GF-D8 (cell line): ENCODE measurements around the gene EDARADD.

Experiments
- DNase-seq: peaks from one replicate; lab custom pipeline; 2025; lab: John Stamatoyannopoulos, UW

Gene EDARADD

DNA sequence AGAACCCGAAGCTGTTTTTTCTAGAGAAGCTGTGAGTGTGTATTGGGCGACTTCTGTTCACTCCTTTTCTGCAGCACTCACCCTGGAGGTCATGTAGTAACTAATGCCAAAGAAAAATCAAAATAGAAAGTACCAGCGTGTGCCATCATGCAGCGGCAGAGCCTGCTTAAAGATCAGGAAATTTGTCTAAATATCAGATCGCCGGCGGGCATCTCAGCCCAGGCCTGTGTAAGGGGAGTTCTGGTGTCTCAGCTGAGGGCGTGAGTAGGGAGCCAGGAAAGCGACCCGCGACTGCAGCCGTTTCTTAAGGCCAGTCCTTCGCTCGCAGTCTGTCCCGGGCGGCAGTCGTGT is 768 bp downstream of the EDARADD start:
- DNase-seq = no peak

DNA sequence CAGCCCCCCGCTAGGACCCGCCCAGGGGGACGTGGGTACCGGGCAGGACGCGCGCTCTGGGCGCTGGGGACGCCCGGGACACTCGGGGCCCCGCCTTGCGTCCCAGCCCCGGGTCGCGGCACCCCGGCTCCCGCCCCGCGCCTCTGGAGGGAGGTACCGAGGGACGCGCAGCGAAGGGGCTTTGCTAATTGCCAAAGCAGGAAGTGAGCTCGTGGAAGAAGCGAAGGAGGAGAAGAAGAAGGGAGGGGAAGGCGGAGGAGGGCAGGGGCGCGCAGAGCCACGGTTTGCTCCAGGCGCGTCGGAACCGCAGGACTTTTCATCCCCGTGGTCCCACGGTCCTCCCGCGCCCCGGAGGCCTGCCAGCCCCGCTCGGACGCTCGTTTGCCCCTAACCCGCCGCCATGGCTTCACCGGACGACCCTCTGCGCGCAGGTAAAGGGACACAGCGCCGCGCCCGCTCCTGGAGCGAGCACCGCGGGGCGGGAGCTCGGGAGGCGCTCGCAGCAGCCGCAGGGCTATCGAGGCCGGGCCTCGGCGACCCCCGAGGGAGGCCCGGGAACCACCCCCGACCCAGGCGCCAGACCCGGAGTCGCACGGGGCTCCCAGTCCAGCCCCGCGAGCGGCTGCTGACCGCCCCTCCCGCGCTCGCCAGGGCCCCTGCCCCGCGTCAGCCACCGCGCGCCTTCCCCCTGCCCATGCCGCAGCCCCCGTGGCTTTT is 1.3 kb downstream of the EDARADD start:
- no peak for DNase-seq

DNA sequence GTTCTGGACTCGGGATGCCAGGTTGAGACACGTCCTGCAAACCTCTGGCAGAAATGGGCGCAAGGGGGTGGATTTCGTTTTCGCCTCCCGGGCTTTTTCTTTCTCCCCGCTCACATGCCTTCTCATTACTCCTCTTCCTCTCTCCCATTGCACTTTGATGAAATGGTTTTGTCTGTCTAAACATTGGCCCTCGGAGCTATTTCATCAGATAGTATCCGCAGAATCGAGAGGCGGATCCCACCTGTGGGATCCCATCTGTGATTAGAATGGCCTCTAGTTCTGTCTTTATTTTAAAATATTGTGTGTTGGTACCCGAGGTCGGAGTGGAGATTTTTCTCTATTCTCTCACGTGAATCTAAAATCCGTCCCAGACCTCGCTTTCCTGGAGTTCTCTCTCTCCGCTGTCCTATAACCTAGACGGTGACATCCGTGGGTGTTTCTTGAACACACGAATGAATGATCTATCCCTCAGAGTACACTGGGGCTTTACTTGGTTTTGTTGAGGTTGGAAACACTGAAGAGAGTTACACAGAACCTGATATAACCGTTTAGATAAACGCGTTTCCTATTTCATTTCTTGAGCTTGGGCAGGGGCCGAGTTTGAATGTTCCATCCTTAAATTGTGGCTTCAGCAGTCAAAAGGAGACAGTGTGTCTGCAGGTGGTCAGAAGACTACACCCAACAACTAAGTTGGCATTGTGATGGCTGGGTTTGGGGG is 2.0 kb downstream of the EDARADD start:
- no peak for DNase-seq

DNA sequence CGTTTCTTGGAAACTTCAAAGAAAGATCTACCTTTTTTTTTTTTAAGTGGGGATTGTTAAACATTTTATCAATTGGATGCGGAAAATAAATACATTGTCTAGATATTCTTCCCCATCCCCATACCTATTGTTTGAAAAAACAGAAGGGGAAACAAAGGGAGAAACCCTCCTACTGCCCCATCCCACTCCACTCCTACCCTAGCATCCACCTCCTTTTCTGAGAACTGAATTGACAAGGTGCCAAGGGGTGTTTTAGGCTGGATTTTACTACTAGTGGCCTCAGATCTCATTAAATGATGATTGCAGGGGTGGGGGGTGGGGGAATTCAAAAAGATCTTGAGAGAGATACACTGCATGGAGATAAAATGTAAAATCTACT is 2.6 kb downstream of the EDARADD start:
- DNase-seq = no peak

DNA sequence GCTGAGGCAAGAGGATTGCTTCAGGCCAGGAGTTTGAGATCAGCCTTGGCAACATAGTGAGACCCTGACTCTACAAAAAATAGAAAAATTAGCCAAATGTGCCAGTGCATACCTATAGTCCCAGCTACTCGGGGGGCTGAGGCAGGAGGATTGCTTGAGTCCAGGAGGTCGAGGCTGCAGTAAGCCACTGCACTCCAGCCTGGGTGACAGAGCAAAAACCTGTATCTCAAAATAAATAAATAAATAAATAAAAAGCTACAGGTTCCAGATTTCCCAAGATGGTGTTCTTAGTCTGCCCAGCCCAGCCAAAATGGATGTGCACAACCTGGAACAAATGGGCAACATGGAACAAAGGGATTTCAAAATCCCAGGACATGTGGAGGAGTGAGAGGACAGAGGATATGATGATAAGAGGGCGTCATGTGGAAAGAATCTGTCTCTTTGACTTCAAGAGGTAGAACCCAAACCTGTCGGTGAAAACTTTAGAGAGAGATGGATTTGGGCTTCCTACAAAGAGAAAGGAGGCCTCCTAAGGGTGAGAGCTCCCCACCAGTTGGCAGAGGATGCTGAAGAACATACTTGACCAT is 3.2 kb downstream of the EDARADD start:
- no peak for DNase-seq

DNA sequence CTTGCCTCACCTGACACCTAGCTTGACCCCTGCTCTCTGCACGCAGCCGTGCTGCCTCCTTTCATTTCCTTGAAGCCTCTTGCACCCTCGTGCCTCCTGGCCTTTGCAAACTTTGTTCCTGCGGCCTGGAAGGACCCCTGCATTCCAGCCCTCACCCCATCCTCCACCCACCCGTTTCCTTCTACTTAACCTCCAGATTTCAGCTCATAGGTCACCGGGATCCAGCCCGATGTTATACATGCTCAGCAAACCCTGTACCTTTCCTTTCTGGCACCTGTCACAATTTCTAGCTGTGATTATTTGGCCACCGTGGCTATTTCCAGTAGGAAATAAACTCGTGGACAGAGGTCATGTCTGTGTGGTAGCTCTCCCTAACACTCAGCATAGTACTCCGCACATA is 4.5 kb downstream of the EDARADD start:
- no peak for DNase-seq

DNA sequence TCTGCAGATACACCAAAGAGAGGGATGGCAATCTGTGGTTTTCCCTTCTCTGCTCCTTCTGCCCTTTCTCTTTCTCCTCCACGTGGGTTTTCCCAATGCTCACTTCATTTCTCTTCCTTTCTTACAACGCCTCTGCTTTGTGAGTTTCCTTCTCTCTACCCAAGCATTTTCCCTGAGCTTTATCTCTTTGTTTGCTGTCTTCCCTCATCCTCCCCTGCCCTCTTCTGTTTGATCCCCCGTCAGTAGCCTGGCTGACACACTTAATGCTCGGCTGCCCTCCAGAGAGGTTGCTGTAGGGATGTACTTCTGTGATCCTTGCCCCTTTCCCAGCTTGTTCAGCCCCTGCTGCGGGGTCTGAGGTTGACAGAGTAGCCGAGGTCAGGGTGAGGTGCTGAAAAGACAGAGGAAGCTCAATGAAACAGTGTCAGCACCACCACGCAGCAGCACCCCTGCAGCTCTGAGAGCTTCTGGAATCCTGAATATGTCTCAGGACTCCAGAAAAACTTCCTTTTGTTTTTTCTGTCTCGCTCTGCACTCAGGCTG is 6.0 kb downstream of the EDARADD start:
- DNase-seq = no peak

DNA sequence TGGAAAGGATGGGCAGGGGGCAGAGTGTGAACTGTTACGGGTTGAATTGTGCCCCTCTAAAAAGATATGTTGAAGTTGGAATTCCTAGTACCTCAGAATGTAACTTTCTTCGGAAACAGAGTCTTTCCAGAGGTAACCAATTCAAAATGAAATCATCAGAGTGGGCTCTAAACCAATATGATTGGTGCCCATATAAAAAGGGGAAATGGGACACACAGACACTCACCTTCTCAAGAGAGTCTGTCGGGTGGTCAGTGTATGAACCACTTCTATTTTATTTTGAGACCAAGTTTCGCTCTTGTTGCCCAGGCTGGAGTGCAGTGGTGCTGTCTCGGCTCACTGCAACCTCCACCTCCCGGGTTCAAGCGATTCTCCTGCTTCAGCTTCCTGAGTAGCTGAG is 7.6 kb downstream of the EDARADD start:
- no peak for DNase-seq

DNA sequence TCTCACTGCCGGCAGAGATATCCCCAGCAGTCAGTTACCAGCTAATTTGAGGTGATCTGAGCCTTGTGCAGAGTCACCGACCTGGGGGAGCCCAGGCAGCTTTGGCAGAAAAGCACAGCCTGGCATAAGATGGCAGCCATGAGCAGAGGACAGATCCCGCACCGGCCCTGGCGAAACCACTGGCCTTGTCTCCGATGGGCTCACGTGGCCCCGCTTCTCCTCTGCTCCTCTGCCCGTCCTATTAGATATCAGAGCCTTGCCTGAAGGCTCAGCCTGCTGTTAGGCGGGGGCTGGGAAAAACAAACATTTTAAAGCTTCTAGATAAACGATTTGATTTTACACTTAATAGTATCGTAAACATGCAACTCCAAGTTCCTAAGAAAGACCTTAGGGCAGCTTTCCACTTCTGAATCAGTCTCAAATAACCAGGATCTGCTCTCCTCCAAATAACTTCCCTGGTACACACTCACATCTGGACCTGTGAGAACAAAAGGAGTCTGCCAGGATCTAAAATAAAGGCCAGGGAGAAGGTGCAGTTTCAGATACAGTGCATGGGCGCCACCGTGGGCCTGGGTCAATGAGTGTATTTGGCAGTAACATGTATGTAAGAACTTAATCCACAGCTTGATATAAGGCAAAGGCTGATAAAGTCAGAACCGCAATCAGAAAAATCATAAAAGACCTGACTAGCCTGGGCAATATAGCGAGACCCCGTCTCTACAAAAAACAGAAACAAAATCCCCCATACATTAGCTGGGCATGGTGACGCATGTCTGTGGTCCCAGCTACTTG is 10.0 kb downstream of the EDARADD start:
- DNase-seq = no peak

DNA sequence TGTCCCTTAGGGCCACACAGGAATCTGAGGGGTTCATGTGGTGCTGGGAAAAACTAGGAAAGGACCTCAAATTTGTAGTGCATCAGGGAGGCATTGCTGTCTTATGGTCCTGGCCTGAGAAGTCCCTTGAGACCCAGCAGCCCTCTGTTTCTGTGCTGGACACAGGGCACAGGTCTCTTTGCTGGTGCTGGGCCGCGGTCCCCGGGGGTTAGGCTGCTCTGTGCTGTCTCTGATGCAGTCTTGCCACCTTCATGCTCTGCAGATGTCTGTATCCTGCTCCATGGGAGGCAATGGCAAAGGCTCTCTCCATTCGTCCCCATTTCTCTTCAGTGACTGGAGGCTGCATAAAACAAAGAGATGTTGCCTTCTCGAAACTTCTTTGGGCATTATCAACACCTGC is 13.0 kb downstream of the EDARADD start:
- no peak for DNase-seq

DNA sequence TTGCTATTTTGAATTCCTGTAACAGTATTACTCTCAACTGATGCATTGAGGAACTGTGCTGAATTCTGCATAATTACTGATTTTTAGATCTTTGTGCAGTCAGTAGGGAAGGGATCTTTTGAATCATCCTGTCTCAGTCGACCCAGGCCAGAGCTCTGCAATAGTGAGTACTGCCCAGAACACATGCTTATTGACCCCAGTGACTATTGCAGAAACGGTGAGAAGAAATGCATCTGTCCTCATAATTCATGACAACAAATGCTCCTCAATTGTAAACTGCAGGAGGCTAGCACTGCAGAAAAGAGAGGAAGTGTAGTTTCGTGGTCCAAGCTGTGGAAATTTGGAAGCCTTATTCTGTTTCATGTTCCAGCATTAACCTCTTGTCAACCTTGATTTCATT is 19.6 kb downstream of the EDARADD start:
- DNase-seq = no peak

DNA sequence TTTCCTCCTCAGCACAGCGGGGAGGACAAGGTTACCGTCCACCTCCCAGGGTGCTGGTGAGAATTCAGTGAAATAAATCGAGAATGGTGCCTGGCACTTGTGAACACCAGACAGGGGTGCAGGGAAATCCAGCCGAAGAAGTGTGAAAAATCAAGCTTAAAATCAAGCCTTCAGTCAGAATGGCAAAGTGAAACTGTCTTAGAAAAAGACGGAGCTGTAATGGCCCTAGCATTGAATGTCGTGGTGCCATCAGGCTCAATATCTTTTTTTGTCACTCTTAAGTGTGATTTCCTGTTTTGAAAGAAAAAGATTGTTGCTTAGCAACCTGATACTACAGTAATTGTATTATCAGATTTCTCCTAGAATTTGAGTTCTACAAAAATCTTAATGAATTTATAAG is 22.1 kb downstream of the EDARADD start:
- DNase-seq = no peak

DNA sequence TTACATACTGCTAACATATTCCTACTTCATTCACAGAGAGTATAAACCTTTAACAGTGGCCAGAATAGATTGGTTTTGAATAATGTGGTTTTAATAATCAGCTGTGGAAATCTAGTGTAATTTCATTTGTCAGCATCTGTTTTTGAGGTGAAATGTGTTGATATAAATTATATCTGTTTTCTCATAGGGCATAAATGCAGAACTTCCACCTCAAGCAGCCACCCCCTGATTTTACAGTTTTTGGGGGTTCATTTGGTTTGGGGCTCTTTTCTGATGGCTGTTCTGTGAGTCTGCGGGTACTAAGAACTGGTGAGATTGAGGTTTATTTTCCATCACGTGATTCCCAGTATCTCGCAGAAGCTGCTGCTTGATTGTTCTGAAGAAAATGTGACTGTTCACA is 23.2 kb downstream of the EDARADD start:
- DNase-seq = no peak

DNA sequence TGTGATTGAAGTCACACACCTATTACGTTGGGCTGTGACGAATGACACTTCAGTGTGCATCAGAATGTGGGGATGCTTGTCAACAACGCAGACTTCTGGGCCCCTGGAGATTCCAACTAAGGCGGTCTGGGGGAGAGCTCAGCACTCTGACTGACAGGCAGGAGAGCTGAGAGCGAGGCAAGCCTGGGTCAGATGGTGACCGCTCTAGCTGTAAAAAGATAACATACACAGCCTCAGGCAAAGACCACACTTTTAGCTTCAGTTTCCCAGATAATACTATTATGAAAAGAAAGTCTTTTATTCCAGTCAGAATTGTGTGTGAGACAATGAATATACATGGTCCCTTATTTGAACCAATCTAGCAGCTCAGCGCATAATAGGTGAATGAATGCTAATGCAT is 25.4 kb downstream of the EDARADD start:
- DNase-seq = no peak

DNA sequence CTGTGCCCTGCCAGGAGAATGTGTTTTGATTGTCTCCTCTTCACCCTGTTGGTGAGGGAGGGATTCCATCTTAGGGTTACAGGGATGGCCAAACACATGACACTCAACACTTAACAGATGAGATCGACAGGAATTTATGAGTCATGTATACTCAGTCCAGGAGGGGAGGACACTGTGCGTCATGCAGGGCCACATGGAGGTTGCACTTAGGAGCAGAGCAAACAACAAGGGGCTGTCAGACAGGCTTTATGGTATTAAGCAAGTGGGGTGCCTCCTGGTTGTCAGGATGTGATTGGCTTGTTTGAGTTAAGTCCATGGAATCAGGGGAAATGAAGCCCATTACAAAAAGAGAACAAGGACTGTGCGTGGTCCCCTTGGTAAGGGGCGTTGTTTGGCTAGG is 26.9 kb downstream of the EDARADD start:
- no peak for DNase-seq

DNA sequence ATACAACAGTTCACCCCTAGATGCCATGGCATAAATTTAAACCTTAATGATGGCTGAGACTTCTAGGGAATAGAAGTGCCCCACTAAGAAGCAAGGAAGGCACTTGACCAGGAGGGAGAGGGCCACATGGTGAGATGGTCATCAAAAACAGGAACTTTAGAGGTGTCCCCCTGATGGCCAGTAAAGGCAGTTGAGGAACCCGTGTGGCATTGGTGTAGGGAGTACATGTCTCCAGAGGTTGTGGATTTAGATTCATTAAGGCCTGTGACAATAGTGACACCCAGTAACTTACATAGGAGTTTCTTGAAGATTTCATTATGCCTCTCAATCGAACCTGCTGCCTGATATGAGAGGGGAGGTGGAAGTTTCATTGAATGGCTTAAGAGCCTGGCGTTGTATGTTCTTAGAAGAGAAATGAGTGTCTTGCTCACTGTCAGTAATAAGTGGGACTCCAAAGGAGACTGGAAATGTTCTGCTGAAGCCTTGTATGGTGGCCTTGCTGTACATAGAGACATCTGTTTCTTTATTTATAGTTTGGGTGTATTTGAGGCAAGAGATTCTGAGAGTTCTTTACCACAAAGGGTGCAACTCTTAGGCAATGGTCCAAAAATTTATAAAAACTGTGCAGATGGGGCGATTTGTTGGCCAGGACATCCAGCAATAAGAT is 27.9 kb downstream of the EDARADD start:
- no peak for DNase-seq

DNA sequence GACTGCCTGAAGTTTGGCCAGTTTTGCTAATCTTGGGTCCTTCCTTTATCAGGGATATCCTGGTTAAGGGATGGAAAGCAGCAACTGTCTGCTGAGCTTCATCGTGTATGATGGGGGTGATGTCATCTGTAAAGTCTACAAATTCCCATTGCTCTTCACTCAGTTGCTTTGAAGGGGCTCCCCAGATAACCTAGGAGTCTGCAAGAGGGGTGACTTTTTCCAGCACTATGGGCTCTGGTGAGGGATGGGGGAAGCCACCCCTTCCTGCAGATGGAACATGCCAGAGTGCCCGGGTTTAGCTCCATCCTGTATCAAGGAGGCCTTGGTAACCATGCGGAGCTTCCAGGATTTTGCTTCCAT is 28.4 kb downstream of the EDARADD start:
- no peak for DNase-seq

DNA sequence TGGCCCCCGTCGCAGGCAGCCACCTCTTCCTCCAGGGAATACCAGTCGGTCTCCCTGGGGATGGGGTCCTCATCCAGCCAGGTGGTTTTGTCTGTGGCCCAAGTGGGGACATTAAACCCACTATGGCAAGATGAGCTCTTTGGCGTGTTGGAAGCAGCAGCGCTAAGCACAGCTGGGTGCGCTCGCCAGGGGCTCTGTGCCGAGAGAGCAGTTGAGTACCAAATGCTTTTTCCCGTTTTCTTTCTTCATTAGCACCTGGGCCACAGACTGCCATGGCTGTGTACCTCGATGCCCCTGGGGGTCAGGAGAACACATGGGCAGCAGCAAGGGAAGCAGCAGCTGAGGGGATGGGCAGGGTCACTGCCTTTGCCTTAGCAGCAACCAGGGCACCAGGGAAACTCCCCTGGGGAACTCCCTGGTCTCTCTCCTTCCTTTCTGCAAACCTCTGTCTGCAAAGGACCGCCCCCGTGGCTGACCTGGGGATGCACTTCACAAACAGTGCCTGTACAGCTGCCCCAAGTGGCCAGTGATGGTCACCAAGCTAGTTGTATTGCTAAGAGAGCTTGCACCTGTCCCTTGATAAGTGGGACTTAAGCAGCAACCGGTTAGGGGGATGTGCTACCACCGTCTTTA is 31.1 kb downstream of the EDARADD start:
- no peak for DNase-seq

DNA sequence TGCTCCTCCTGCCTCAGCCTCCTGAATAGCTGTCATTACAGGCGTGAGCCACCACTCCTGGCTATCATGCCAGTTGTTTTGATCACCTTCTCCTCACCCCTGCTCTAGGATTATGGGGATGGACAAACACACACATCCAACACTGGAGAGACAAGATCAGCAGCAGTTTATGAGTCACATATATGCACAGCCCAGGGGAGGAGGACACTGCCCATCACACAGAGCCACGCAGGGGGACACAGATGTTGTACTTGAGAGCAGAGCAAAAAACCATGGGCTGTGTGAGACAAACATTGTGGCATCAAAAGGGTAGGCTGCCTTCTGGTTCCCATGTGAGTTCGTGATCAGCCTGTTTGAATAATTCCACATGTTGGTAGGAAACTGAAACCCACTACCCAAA is 32.1 kb downstream of the EDARADD start:
- DNase-seq = no peak

DNA sequence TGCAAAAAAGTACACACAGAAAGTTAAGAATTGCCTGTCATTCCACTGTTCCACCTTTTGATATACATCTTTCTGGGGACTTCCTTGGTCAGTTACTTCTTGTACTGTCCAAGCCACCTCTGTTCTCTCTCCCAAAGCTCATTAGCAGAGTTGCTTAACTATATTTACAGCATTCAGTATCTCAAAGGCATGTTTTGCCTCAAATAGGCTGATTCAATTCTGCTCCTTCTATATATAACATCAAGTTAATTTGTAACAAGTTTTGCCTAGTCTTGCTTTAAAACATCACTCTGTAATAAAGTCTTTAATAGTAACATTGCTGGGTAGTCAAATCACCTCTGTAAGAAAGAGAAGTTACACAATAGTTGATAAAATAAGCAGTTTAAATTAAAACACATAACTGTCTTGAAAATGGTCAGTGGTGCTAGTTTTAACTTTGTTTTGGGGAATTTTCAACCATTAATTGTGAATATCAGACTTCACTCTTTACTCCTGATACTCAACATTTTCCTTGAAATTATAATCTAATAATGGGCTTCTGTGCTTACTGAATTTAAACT is 35.7 kb downstream of the EDARADD start:
- DNase-seq = no peak

DNA sequence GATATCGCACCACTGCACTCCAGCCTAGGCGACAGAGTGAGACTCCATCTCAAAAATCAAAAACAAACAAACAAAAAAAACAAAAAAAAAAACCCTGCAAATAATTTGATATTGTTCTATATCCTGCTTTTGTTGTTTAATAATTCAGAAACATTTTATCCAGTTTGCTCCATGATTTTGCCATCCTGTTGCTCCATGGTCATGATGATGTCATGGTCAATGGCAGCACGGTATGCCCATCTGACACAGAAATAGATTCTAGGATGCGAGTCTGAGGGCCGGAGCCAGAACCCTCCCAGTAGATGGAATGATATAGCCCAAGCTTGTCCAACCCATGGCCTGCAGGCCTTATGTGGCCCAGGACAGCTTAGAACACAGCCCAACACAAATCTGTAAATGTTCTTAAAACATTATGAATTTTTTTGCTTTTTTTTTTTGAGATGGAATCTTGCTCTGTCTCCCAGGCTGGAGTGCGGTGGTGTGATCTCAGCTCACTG is 39.8 kb downstream of the EDARADD start:
- no peak for DNase-seq
